Activated CD8-positive, alpha-beta memory T cell treated with anti-CD3 and anti-CD28 coated beads, Interleukin-2, amount 50 U/mL, for 48 hours (primary cell): ENCODE measurements around the gene MZT2B.
A peak's percentile ranks its signal among the peaks of the same experiment; 100 is the strongest.
"Not testable (repeated sequence)": the region's sequence is repeated elsewhere in the genome, so short reads cannot be mapped to it uniquely, and the experiment has no call there.

ENCODE experiments used
- DNase-seq: peaks from one replicate; pipeline ENCODE4 v3.0.0-alpha.2; 2020

Gene MZT2B

GRCh38 chr2:130152816-130153595, 29.1 kb upstream of the MZT2B start:
- peak; percentile 42 for DNase-seq

GRCh38 chr2:130153721-130154422, 28.2 kb upstream of the MZT2B start:
- not testable (repeated sequence) for DNase-seq

GRCh38 chr2:130154423-130154770, 27.7 kb upstream of the MZT2B start:
- DNase-seq, result not testable (repeated sequence)

- no peak for DNase-seq
Measured at GRCh38 chr2:130154773-130155765, 27.0 kb upstream of the MZT2B start.

GRCh38 chr2:130155956-130156623, 26.0 kb upstream of the MZT2B start:
- not testable (repeated sequence) for DNase-seq

- DNase-seq, result no peak
Measured at GRCh38 chr2:130156624-130157004, 25.4 kb upstream of the MZT2B start.

GRCh38 chr2:130157354-130157753, 24.7 kb upstream of the MZT2B start:
- not testable (repeated sequence) for DNase-seq

GRCh38 chr2:130157825-130158514, 24.1 kb upstream of the MZT2B start:
- DNase-seq, result not testable (repeated sequence)

GRCh38 chr2:130158631-130159030, 23.4 kb upstream of the MZT2B start:
- no peak for DNase-seq

GRCh38 chr2:130159376-130159775, 22.7 kb upstream of the MZT2B start:
- DNase-seq, result not testable (repeated sequence)

GRCh38 chr2:130160131-130160530, 21.9 kb upstream of the MZT2B start:
- DNase-seq, result no peak

GRCh38 chr2:130160838-130161705, 21.0 kb upstream of the MZT2B start:
- DNase-seq, result not testable (repeated sequence)

- not testable (repeated sequence) for DNase-seq
Measured at GRCh38 chr2:130162486-130162885, 19.6 kb upstream of the MZT2B start.

GRCh38 chr2:130162968-130163367, 19.1 kb upstream of the MZT2B start:
- no peak for DNase-seq

- no peak for DNase-seq
Measured at GRCh38 chr2:130165293-130166016, 16.6 kb upstream of the MZT2B start.

GRCh38 chr2:130166611-130167010, 15.5 kb upstream of the MZT2B start:
- not testable (repeated sequence) for DNase-seq

GRCh38 chr2:130169163-130169562, 12.9 kb upstream of the MZT2B start:
- DNase-seq, result not testable (repeated sequence)

GRCh38 chr2:130169896-130170295, 12.2 kb upstream of the MZT2B start:
- DNase-seq, result no peak

GRCh38 chr2:130174866-130175265, 7.2 kb upstream of the MZT2B start:
- not testable (repeated sequence) for DNase-seq
